Measurements from ENCODE around the gene SCAANT1.

GRCh38 chr3:63931290-63931689 lies 19.1 kb upstream of the SCAANT1 start:
- TF ChIP-seq CTCF (IDR thresholded peaks at IDR 0.05) (no peak), POLR2A (IDR thresholded peaks at IDR 0.05) (no peak)
